ENCODE measurements around the gene PDCD4.

GRCh38 chr10:110947061-110947595 is 75.4 kb downstream of the PDCD4 start:
- TF ChIP-seq TCF7 (CRISPR knock-in tag; IDR thresholded peaks at IDR 0.05; ENCODE audit: low read depth), result no peak
- TF ChIP-seq ZBTB43 (CRISPR knock-in tag; IDR thresholded peaks at IDR 0.05), result no peak
- no peak for TF ChIP-seq CTCF (IDR thresholded peaks at IDR 0.05)
- TF ChIP-seq, protein P1, sequence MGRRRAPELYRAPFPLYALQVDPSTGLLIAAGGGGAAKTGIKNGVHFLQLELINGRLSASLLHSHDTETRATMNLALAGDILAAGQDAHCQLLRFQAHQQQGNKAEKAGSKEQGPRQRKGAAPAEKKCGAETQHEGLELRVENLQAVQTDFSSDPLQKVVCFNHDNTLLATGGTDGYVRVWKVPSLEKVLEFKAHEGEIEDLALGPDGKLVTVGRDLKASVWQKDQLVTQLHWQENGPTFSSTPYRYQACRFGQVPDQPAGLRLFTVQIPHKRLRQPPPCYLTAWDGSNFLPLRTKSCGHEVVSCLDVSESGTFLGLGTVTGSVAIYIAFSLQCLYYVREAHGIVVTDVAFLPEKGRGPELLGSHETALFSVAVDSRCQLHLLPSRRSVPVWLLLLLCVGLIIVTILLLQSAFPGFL (CRISPR knock-in tag; IDR thresholded peaks at IDR 0.05; ENCODE audit: borderline replicate concordance), result no peak
- TF ChIP-seq CREB1 (CRISPR knock-in tag; IDR thresholded peaks at IDR 0.05), result no peak

Data from WTC11 (cell line).